Testis (tissue), 2 donors: ENCODE results near the gene CNST.

ENCODE experiments used
- POLR2A ChIP-seq: fragments of 450-650 bp; IDR thresholded peaks from one replicate; pipeline ENCODE4 v1.6.1; 2017; ENCODE audit warnings: antibody characterized with exemption, mild to moderate bottlenecking, moderate library complexity
- TF ChIP-seq, protein P1 (sequence below), 3 experiments: fragments of 450-650 bp in 2 of 3; fragments of 200-600 bp in 1 of 3; sonication (generic) in 1 of 3; IDR thresholded peaks; one replicate each; pipeline ENCODE4 v1.5.1; 2016 to 2019; ENCODE audit warnings: antibody characterized with exemption in 3 of 3, mild to moderate bottlenecking in 2 of 3, moderate library complexity in 1 of 3

DNA sequence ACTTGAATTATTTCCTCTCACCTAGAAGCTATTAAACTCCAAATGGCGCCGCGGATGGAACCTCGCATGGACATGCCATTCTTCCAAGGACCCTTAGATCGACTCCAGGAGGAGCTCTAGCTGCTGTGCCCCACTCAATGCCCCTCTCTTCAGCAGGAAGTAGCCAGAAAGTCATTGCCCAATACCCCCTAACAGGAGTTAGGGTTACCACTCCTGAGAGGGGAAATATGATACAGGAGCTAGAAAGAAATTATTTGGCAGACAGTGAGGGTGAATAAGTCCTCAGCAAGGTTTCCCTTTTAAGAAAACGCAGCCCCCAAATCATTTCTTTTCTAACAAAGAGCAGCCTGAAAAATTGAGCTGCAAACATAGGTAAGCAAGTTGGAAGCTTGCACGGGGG, 28.8 kb upstream of the CNST start:
- no peak for TF ChIP-seq POLR2A
- TF ChIP-seq, protein P1, sequence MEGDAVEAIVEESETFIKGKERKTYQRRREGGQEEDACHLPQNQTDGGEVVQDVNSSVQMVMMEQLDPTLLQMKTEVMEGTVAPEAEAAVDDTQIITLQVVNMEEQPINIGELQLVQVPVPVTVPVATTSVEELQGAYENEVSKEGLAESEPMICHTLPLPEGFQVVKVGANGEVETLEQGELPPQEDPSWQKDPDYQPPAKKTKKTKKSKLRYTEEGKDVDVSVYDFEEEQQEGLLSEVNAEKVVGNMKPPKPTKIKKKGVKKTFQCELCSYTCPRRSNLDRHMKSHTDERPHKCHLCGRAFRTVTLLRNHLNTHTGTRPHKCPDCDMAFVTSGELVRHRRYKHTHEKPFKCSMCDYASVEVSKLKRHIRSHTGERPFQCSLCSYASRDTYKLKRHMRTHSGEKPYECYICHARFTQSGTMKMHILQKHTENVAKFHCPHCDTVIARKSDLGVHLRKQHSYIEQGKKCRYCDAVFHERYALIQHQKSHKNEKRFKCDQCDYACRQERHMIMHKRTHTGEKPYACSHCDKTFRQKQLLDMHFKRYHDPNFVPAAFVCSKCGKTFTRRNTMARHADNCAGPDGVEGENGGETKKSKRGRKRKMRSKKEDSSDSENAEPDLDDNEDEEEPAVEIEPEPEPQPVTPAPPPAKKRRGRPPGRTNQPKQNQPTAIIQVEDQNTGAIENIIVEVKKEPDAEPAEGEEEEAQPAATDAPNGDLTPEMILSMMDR (IDR thresholded peaks at IDR 0.05): no peak
